GM19023 (cell line): ENCODE results near the gene CCR5AS.
"Not testable (repeated sequence)": the region's sequence is repeated elsewhere in the genome, so short reads cannot be mapped to it uniquely, and the experiment has no call there.

Source experiments
- ATAC-seq: cut with Tn5 transposase; IDR thresholded peaks from one replicate; pipeline ENCODE4 v1.9.1; 2021; ENCODE audit warnings: mild to moderate bottlenecking, moderate library complexity; ENCODE audit not compliant: unreplicated experiment

Gene CCR5AS

GRCh38 chr3:46406443-46406787, 451 bp downstream of the CCR5AS start:
- no peak for ATAC-seq

- ATAC-seq, result no peak
Measured at GRCh38 chr3:46405301-46406019, 1.4 kb downstream of the CCR5AS start.

- ATAC-seq, result not testable (repeated sequence)
Measured at GRCh38 chr3:46402902-46403301, 4.0 kb downstream of the CCR5AS start.

- ATAC-seq, result no peak
Measured at GRCh38 chr3:46401579-46401978, 5.3 kb downstream of the CCR5AS start.

- no peak for ATAC-seq
Measured at GRCh38 chr3:46400846-46401245, 6.0 kb downstream of the CCR5AS start.

GRCh38 chr3:46400000-46400734, 6.7 kb downstream of the CCR5AS start:
- no peak for ATAC-seq

- no peak for ATAC-seq
Measured at GRCh38 chr3:46399557-46399956, 7.3 kb downstream of the CCR5AS start.

- ATAC-seq, result no peak
Measured at GRCh38 chr3:46399098-46399497, 7.8 kb downstream of the CCR5AS start.

- ATAC-seq, result no peak
Measured at GRCh38 chr3:46398186-46398955, 8.5 kb downstream of the CCR5AS start.

- ATAC-seq, result no peak
Measured at GRCh38 chr3:46397111-46397510, 9.8 kb downstream of the CCR5AS start.

- ATAC-seq, result no peak
Measured at GRCh38 chr3:46395766-46396530, 10.9 kb downstream of the CCR5AS start.

GRCh38 chr3:46395210-46395661, 11.6 kb downstream of the CCR5AS start:
- ATAC-seq, result no peak

GRCh38 chr3:46393554-46394434, 13.1 kb downstream of the CCR5AS start:
- ATAC-seq, result no peak

GRCh38 chr3:46393011-46393410, 13.9 kb downstream of the CCR5AS start:
- no peak for ATAC-seq

- not testable (repeated sequence) for ATAC-seq
Measured at GRCh38 chr3:46391526-46391925, 15.3 kb downstream of the CCR5AS start.

- ATAC-seq, result no peak
Measured at GRCh38 chr3:46389306-46389705, 17.6 kb downstream of the CCR5AS start.

GRCh38 chr3:46388847-46389246, 18.0 kb downstream of the CCR5AS start:
- not testable (repeated sequence) for ATAC-seq

GRCh38 chr3:46386205-46386604, 20.7 kb downstream of the CCR5AS start:
- ATAC-seq, result no peak

- ATAC-seq, result no peak
Measured at GRCh38 chr3:46383951-46384330, 22.9 kb downstream of the CCR5AS start.
